Fibroblast of lung (primary cell): ENCODE results near the gene CAMTA1. TPM values are rescaled to one million over a fixed set of nuclear protein-coding genes. Genes with fewer than 3 reads are reported as not detected.

ENCODE experiments used
- DNase-seq, 2 donors: peaks; one replicate each; pipeline versions ENCODE4 v3.0.0 to v3.0.0-alpha.2; 2010; ENCODE audit warnings: low read depth in 2 of 2
- H2AFZ ChIP-seq: 2 replicates; pipeline ENCODE4 v1.5.1; 2012; ENCODE audit warnings: low read length, control low read depth, inconsistent platforms
- H3K27ac ChIP-seq: 2 replicates; pipeline ENCODE4 v1.5.1; 2011; ENCODE audit warnings: low read length, control low read depth; ENCODE audit not compliant: insufficient read depth
- H3K27me3 ChIP-seq: 2 replicates; pipeline ENCODE4 v1.5.1; 2011; ENCODE audit warnings: mild to moderate bottlenecking, low read length; ENCODE audit not compliant: control insufficient read depth, insufficient read depth
- H3K36me3 ChIP-seq: 2 replicates; pipeline ENCODE4 v1.5.1; 2011; ENCODE audit warnings: low read length; ENCODE audit not compliant: control insufficient read depth, insufficient read depth
- H3K4me1 ChIP-seq: 2 replicates; pipeline ENCODE4 v1.5.1; 2011; ENCODE audit warnings: low read length; ENCODE audit not compliant: control insufficient read depth, insufficient read depth; ENCODE audit errors: extremely low read depth
- H3K4me2 ChIP-seq: 2 replicates; pipeline ENCODE4 v1.5.1; 2011; ENCODE audit warnings: low read length, control low read depth; ENCODE audit not compliant: insufficient read depth; ENCODE audit errors: extremely low read depth
- H3K4me3 ChIP-seq, 4 experiments: fragments of 200-600 bp in 1 of 4; sonication (generic) in 1 of 4; replicated peaks in 1 of 4; 2 replicates each; pipeline ENCODE4 v1.5.1; 2011 to 2016; ENCODE audit warnings: low read length in 4 of 4, low read depth in 3 of 4, mild to moderate bottlenecking in 3 of 4, control low read depth in 2 of 4, inconsistent platforms in 1 of 4, mixed read lengths in 1 of 4; ENCODE audit not compliant: insufficient read depth in 1 of 4; ENCODE audit errors: control extremely low read depth in 1 of 4
- H3K79me2 ChIP-seq: 2 replicates; pipeline ENCODE4 v1.5.1; 2012; ENCODE audit warnings: mild to moderate bottlenecking, low read length, inconsistent platforms; ENCODE audit not compliant: control insufficient read depth, insufficient read depth
- H3K9ac ChIP-seq: 2 replicates; pipeline ENCODE4 v1.5.1; 2011; ENCODE audit warnings: mild to moderate bottlenecking, low read length, control low read depth; ENCODE audit not compliant: insufficient read depth
- H3K9me3 ChIP-seq: 2 replicates; pipeline ENCODE4 v1.5.1; 2012; ENCODE audit warnings: low read depth, low read length; ENCODE audit not compliant: control insufficient read depth, insufficient read depth
- H4K20me1 ChIP-seq: 2 replicates; pipeline ENCODE4 v1.5.1; 2011; ENCODE audit warnings: low read length; ENCODE audit not compliant: control insufficient read depth, insufficient read depth; ENCODE audit errors: extremely low read depth
- CTCF ChIP-seq, 2 donors: IDR thresholded peaks in 1 of 2; conservative IDR thresholded peaks in 1 of 2; 1 replicate in 1 of 2; 2 replicates in 1 of 2; pipeline ENCODE4 v1.5.1; 2011 to 2012; ENCODE audit warnings: low read length in 2 of 2, control low read depth in 1 of 2, inconsistent platforms in 1 of 2, low read depth in 1 of 2, mild to moderate bottlenecking in 1 of 2
- EZH2 ChIP-seq: IDR thresholded peaks from 2 replicates; pipeline ENCODE4 v1.5.1; 2012; ENCODE audit warnings: low read length, control low read depth, mild to moderate bottlenecking; ENCODE audit errors: missing control alignments
- polyA plus RNA-seq, 2 donors: library from polyadenylated mRNA; depleted of rRNA in 1 of 2; stranded (reverse) in 1 of 2; unstranded in 1 of 2; fragments of >200 nt; gene quantifications; 2 replicates each; pipeline ENCODE4 v1.2.1, GENCODE V29; 2011 to 2012; ENCODE audit warnings: missing spikeins in 1 of 2
- total RNA-seq: library from RNA; depleted of rRNA; stranded (reverse); fragments of >200 nt; gene quantifications from 2 replicates; pipeline ENCODE4 v1.2.1, GENCODE V29; 2014

Gene CAMTA1
- total and polyA plus RNA-seq, 2 donors (not counting 1 experiment from before 2014, with no cell fraction given) = 47.6 to 86.0 TPM

DNA sequence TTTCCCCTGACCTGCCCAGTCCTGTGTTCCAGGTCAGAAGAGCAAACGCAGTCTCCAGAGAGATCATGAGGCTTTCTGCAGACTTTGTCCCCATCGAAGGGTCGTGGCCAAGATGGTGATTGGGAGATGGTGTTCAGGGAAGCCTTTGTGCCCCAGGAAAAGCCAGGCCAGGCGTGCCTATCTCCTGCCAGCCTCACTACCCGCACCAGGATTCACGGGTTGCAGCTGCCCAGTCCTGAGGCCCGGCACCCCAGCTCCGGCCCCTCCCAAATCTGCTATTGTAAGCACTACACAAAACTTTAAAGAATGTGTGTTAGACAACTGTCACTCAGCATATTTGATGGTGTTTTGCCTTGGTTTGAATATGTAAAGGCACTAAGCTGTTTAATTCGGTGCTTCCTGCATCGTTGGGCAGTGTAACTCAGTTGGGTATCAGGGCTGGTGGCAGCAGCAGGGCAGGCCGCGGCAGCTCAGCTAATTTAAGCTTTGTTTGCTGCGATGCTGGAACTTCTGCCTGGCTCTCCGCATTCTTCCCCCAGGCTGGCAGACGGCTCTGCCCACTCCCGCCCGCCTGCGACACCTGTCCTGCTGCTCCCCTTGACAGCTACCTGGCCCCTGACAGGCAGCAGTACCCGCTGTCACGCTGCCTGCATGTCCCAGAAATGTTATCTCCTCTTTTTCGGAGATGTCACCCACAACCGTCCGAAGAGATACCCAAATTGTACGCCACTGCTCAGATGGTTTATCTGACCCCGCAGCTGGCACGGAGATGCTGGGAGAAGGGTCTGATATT, 776.9 kb downstream of the CAMTA1 start:
- Histone ChIP-seq H3K4me1 (no peaks in the 10 kb centered on the region), H2AFZ (no peak overlapping the region), H3K27ac (no peak overlapping the region)

DNA sequence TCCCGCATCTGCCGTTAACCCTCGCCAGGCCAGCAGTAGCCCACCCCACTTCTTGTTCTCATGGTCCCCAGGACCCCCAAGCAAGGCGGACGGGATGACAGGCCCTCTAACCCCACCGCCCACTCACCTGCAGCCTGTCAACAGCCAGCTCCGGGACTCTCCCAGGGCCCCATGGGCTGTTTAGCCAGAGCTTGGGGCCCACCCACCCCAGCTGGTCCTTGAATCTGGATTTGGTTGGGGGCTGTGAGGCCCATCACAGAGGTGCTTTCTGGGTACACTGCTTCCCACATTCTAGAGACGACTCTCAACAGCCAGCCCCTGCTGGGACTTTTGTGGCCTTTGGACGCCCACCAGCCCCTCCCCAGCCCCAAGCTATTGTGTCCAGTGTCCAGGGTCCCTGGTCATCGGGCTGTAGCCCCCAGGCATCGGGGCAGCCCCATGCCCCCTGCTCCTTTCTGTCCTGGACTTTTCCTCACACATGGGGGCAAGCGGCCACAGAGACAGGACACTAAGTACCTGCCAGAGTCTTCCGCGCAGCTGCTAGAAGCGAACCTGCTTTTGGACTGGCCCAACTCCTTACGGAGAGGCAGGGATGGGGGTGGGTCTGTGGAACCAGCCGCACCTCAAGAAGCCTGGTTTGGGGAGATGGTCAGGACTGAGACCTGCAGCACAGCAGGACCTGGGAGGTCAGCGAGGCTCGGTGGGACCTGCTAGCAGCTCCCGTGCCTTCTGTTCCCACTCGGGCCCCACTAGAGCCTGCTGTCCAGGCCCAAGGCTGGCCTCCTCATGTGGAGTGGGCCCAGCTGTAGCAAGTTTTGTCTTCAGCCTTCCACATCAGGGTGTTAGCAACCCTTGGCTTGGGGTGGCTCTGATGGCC, 777.7 kb downstream of the CAMTA1 start:
- H3K4me3 ChIP-seq = no peak overlapping the region
- TF ChIP-seq EZH2 = no peak

More for the DNA sequence above, 776.9 kb downstream of the CAMTA1 start:
- Histone ChIP-seq H3K27me3 (no peaks in the 10 kb centered on the region), H3K9ac (no peak overlapping the region), H3K4me3 (no peak overlapping the region), H3K79me2 (no peaks in the 10 kb centered on the region), H3K36me3 (no peaks in the 10 kb centered on the region), H3K4me2 (no peak overlapping the region), H3K9me3 (no peaks in the 10 kb centered on the region), H4K20me1 (no peaks in the 10 kb centered on the region)
- DNase-seq = no peak
- TF ChIP-seq CTCF (conservative IDR thresholded peaks at IDR 0.05 in 1 of 2, IDR thresholded peaks at IDR 0.05 in 1 of 2; ENCODE audit: low read depth in 1 of 2, low read length in 2 of 2) (no peak), EZH2 (no peak)

DNA sequence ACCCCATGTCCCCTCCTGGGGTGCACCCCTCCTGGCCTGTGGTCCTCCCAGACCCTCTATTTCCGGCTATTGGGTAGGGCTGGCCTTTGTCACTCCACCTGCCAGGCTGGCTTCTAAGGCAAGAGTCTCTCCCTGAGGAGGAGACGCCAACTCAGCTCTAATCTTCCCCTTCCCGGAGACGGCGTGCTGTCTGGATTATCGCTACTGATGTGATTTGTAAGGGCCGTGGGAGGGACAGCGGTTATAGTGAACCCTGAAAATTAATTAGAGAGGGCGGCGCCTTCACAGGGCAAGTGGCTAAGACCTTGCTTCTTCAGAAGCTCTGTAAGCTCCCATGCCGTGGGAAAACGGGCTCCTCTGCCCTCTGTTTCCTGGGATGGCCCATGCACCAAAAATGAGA, 778.9 kb downstream of the CAMTA1 start:
- H2AFZ ChIP-seq = no peak overlapping the region
- no peak overlapping the region for H3K27ac ChIP-seq
- H3K9ac ChIP-seq = no peak overlapping the region
- no peak for DNase-seq
- H3K9me3 ChIP-seq = peaks cover 1% of the 10 kb centered on the region
- H3K27me3 ChIP-seq = no peaks in the 10 kb centered on the region
- no peaks in the 10 kb centered on the region for H4K20me1 ChIP-seq
- TF ChIP-seq EZH2 (no peak), CTCF (conservative IDR thresholded peaks at IDR 0.05 in 1 of 2, IDR thresholded peaks at IDR 0.05 in 1 of 2; ENCODE audit: low read depth in 1 of 2, low read length in 2 of 2) (no peak)
- H3K4me1 ChIP-seq = no peaks in the 10 kb centered on the region
- no peaks in the 10 kb centered on the region for H3K79me2 ChIP-seq
- H3K4me2 ChIP-seq = no peak overlapping the region
- H3K36me3 ChIP-seq = no peaks in the 10 kb centered on the region
- no peak overlapping the region for H3K4me3 ChIP-seq

More for the DNA sequence above, 777.7 kb downstream of the CAMTA1 start:
- H3K4me1 ChIP-seq = no peaks in the 10 kb centered on the region
- no peaks in the 10 kb centered on the region for H4K20me1 ChIP-seq
- no peaks in the 10 kb centered on the region for H3K9me3 ChIP-seq
- no peaks in the 10 kb centered on the region for H3K79me2 ChIP-seq
- H3K9ac ChIP-seq = no peak overlapping the region
- no peak overlapping the region for H3K4me2 ChIP-seq
- no peak overlapping the region for H3K27ac ChIP-seq
- no peak overlapping the region for H2AFZ ChIP-seq
- DNase-seq = no peak
- H3K27me3 ChIP-seq = no peaks in the 10 kb centered on the region
- no peaks in the 10 kb centered on the region for H3K36me3 ChIP-seq
